Lower leg skin (tissue), 3 donors: ENCODE results near the gene COL18A1.

Experiments used
- POLR2A ChIP-seq, 2 donors: fragments of 450-650 bp; IDR thresholded peaks; one replicate each; pipeline ENCODE4 v1.6.1; 2016 to 2017; ENCODE audit warnings: antibody characterized with exemption in 2 of 2, mild to moderate bottlenecking in 1 of 2, moderate library complexity in 1 of 2
- TF ChIP-seq, protein P1 (sequence below), 3 donors: fragments of 450-650 bp; IDR thresholded peaks; one replicate each; pipeline ENCODE4 v1.5.1; 2016; ENCODE audit warnings: antibody characterized with exemption in 3 of 3, mild to moderate bottlenecking in 3 of 3, moderate library complexity in 2 of 3

DNA sequence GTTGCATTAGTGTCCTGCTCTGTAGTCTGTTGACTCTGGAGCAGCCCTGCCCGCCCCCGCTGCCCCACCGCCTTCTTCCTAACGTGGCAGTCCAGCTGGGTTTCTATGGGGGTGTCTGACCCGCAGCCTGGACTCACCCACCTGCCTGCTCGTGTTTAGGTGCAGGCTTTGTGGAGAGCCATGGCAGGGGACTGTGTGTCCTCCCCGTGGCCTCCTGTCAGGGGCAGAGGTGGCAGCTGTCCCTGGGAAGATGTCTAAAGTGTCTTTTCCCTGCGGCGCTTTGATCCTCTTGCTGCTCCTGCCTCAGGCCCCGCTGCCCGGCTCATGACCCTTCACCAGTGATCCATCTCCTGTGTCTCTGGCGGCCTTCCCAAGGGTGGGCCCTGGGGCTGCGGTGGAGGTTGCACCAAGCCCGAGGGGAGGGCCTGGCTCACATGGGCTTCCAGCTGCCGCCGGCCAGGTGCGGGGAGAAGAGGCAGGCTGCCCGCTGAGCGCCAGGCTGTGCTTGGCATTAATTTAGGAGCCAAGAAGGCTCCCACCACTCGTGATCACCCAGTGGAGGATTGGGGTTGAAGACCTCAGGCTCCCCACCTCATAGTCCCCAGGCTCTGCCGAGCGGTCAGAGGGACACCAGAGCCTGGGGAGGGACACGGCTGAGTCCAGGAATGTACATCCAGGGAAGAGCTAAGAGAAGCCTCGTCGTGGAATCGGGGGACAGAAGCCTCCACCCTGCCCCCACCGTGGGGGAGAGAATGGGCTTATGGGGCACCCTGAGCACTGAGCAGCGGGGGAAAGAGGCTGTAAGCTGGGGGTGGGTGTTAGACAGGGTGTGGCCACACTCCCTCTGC, 44.1 kb downstream of the COL18A1 start:
- no peak for TF ChIP-seq POLR2A (IDR thresholded peaks at IDR 0.05)
- TF ChIP-seq, protein P1, sequence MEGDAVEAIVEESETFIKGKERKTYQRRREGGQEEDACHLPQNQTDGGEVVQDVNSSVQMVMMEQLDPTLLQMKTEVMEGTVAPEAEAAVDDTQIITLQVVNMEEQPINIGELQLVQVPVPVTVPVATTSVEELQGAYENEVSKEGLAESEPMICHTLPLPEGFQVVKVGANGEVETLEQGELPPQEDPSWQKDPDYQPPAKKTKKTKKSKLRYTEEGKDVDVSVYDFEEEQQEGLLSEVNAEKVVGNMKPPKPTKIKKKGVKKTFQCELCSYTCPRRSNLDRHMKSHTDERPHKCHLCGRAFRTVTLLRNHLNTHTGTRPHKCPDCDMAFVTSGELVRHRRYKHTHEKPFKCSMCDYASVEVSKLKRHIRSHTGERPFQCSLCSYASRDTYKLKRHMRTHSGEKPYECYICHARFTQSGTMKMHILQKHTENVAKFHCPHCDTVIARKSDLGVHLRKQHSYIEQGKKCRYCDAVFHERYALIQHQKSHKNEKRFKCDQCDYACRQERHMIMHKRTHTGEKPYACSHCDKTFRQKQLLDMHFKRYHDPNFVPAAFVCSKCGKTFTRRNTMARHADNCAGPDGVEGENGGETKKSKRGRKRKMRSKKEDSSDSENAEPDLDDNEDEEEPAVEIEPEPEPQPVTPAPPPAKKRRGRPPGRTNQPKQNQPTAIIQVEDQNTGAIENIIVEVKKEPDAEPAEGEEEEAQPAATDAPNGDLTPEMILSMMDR (IDR thresholded peaks at IDR 0.05): no peak
